ENCODE results near the gene RAB5IF. TPM values are rescaled to one million over a fixed set of nuclear protein-coding genes. Genes with fewer than 3 reads are reported as not detected.

RAB5IF gene
- total and polyA plus RNA-seq, 2 donors (not counting 1 experiment from before 2014, with no cell fraction given): 41.4 to 69.4 TPM

GRCh38 chr20:36601540-36601939 lies 4.0 kb upstream of the RAB5IF start:
- H3K4me2 ChIP-seq (replicated peaks; ENCODE audit: low read depth, low read length, poor library complexity, severe bottlenecking): no peak overlapping the region
- no peak overlapping the region for H3K4me3 Mint-ChIP-seq
- no peaks in the 10 kb centered on the region for H3K9me3 ChIP-seq (ENCODE audit: control extremely low read depth in 1 of 3, control insufficient read depth in 2 of 3, insufficient read depth in 1 of 3, low read length in 2 of 3)
- no peak overlapping the region for H3K4me3 ChIP-seq (ENCODE audit: control extremely low read depth in 1 of 5, extremely low read depth in 1 of 5, insufficient read depth in 1 of 5, low read depth in 2 of 5, low read length in 4 of 5)
- H3K4me1 ChIP-seq (ENCODE audit: control insufficient read depth in 2 of 2, insufficient read depth in 2 of 2, low read length in 2 of 2): peaks cover 34 to 51% of the 10 kb centered on the region in 2 donors
- ATAC-seq (ENCODE audit: low read depth): no peak
- H4K20me1 ChIP-seq (ENCODE audit: control insufficient read depth, insufficient read depth, low read length, poor library complexity, severe bottlenecking): no peaks in the 10 kb centered on the region
- intact Hi-C loops (cut with micrococcal nuclease): loop anchor here (10.0 kb wide), 1 partner anchor 573 kb away; the partner anchor contains the start of genes MROH8 and RPN2
- H3K27ac ChIP-seq (ENCODE audit: low read length in 2 of 2): no peak overlapping the region
- POLR2A ChIA-PET: interaction anchor here (1.8 kb wide), 1 partner anchor 28 kb away, joined by 4 read pairs; the partner anchor contains the start of gene TGIF2
- no peaks in the 10 kb centered on the region for H3K27me3 Mint-ChIP-seq
- peak overlapping the region; percentile 33 for H3K27ac Mint-ChIP-seq
- CTCF ChIA-PET: interaction anchor here (0.7 to 1.9 kb wide), 3 partner anchors 27 to 46 kb away, joined by 3 to 7 read pairs (median 3); no protein-coding TSS in a partner anchor
- no peaks in the 10 kb centered on the region for H3K27me3 ChIP-seq (replicated peaks in 1 of 4; ENCODE audit: control extremely low read depth in 1 of 4, control insufficient read depth in 3 of 4, insufficient read depth in 4 of 4, low read length in 3 of 4)
- H3K4me1 Mint-ChIP-seq: peaks cover 57% of the 10 kb centered on the region
- peaks cover 14% of the 10 kb centered on the region for H3K79me2 ChIP-seq (ENCODE audit: control insufficient read depth, insufficient read depth, low read length)
- TF ChIP-seq EZH2 (IDR thresholded peaks at IDR 0.05; ENCODE audit: borderline replicate concordance, insufficient read depth, low read depth, low read length, poor library complexity, severe bottlenecking) (no peak), CTCF (IDR thresholded peaks at IDR 0.05) (no peak)
- peak; percentile 30 for DNase-seq
- no peaks in the 10 kb centered on the region for H3K9me3 Mint-ChIP-seq (ENCODE audit: insufficient read depth)
- H3K9ac ChIP-seq (ENCODE audit: low read length): no peak overlapping the region
- no peak overlapping the region for H2AFZ ChIP-seq (ENCODE audit: insufficient read depth, low read depth, low read length, poor library complexity, severe bottlenecking)
- 20% methylated on average over 1 of the region's 1 CpG for WGBS (ENCODE audit: insufficient coverage)
- no peaks in the 10 kb centered on the region for H3K36me3 ChIP-seq (replicated peaks in 1 of 2; ENCODE audit: control extremely low read depth in 1 of 2, control insufficient read depth in 1 of 2, extremely low read depth in 1 of 2, insufficient read depth in 2 of 2, low read length in 1 of 2)

- DNase-seq (no peak), ATAC-seq (ENCODE audit: low read depth) (peak; percentile 48)
- peak overlapping the region; percentile 95 for H3K27ac Mint-ChIP-seq
- Histone ChIP-seq H3K9ac (ENCODE audit: low read length) (peak overlapping the region; percentile 73), H3K27me3 (replicated peaks in 1 of 4; ENCODE audit: control extremely low read depth in 1 of 4, control insufficient read depth in 3 of 4, insufficient read depth in 4 of 4, low read length in 3 of 4) (no peaks in the 10 kb centered on the region), H3K79me2 (ENCODE audit: control insufficient read depth, insufficient read depth, low read length) (peaks cover 33% of the 10 kb centered on the region), H2AFZ (ENCODE audit: insufficient read depth, low read depth, low read length, poor library complexity, severe bottlenecking) (peak overlapping the region; percentile 59), H3K9me3 (ENCODE audit: control extremely low read depth in 1 of 3, control insufficient read depth in 2 of 3, insufficient read depth in 1 of 3, low read length in 2 of 3) (no peaks in the 10 kb centered on the region), H3K4me1 (ENCODE audit: control insufficient read depth in 2 of 2, insufficient read depth in 2 of 2, low read length in 2 of 2) (peaks cover 26 to 45% of the 10 kb centered on the region in 2 donors), H3K4me3 (ENCODE audit: control extremely low read depth in 1 of 5, extremely low read depth in 1 of 5, insufficient read depth in 1 of 5, low read depth in 2 of 5, low read length in 4 of 5) (peak overlapping the region; percentile 28 to 94 (median 60)), H3K27ac (ENCODE audit: low read length in 2 of 2) (peak overlapping the region; percentile 91 to 97), H3K36me3 (replicated peaks in 1 of 2; ENCODE audit: control extremely low read depth in 1 of 2, control insufficient read depth in 1 of 2, extremely low read depth in 1 of 2, insufficient read depth in 2 of 2, low read length in 1 of 2) (peaks cover 0 to 14% of the 10 kb centered on the region in 2 experiments), H4K20me1 (ENCODE audit: control insufficient read depth, insufficient read depth, low read length, poor library complexity, severe bottlenecking) (peaks cover 5% of the 10 kb centered on the region), H3K4me2 (replicated peaks; ENCODE audit: low read depth, low read length, poor library complexity, severe bottlenecking) (peak overlapping the region; percentile 81)
- ChIA-PET CTCF (interaction anchor here (0.6 to 5.1 kb wide), 26 partner anchors 8 to 435 kb away, joined by 3 to 82 read pairs (median 4); partner anchors contain the start of genes DSN1, SLA2 and TGIF2), POLR2A (interaction anchor here (0.6 to 4.2 kb wide), 10 partner anchors 10 to 674 kb away, joined by 3 to 98 read pairs (median 4); partner anchors contain the start of gene TGIF2)
- peak overlapping the region; percentile 97 for H3K4me3 Mint-ChIP-seq
- peaks cover 49% of the 10 kb centered on the region for H3K4me1 Mint-ChIP-seq
- WGBS (ENCODE audit: insufficient coverage): 6% methylated on average over 15 of the region's 15 CpGs
- no peaks in the 10 kb centered on the region for H3K27me3 Mint-ChIP-seq
- no peak for TF ChIP-seq CTCF (IDR thresholded peaks at IDR 0.05)
- TF ChIP-seq EZH2 (IDR thresholded peaks at IDR 0.05; ENCODE audit: borderline replicate concordance, insufficient read depth, low read depth, low read length, poor library complexity, severe bottlenecking): no peak
- H3K9me3 Mint-ChIP-seq (ENCODE audit: insufficient read depth): no peaks in the 10 kb centered on the region
- intact Hi-C loops (cut with micrococcal nuclease): loop anchor here (1.0 to 10.0 kb wide), 10 partner anchors 10 to 570 kb away; partner anchors contain the start of genes DSN1, MROH8, NDRG3 and RPN2
Measured at GRCh38 chr20:36604952-36605398, 604 bp upstream of the RAB5IF start.
